ENCODE data around the gene ANTXR1.

Gene ANTXR1

GRCh38 chr2:69096326-69097095 lies 83.5 kb downstream of the ANTXR1 start:
- ATAC-seq (ENCODE audit: insufficient read depth, low read depth) (no peak), DNase-seq (no peak)
- Histone ChIP-seq H3K27ac (ENCODE audit: low read length) (no peak overlapping the region), H3K9ac (ENCODE audit: low read depth, low read length) (no peak overlapping the region), H3K4me2 (ENCODE audit: insufficient read depth, low read length) (no peak overlapping the region), H3K36me3 (ENCODE audit: insufficient read depth, low read length) (peaks cover 36% of the 10 kb centered on the region; the same call in 1 of the 2 replicates), H3K9me3 (ENCODE audit: insufficient read depth, low read length, severe bottlenecking) (no peaks in the 10 kb centered on the region), H4K20me1 (ENCODE audit: insufficient read depth, low read length) (no peaks in the 10 kb centered on the region), H3K4me3 (ENCODE audit: low read depth in 1 of 2, low read length in 2 of 2) (no peak overlapping the region), H3K27me3 (ENCODE audit: insufficient read depth, low read length, poor library complexity) (no peaks in the 10 kb centered on the region), H3K79me2 (ENCODE audit: insufficient read depth, low read length) (no peaks in the 10 kb centered on the region), H2AFZ (ENCODE audit: low read depth, low read length) (no peak overlapping the region), H3K4me1 (ENCODE audit: insufficient read depth, low read length) (no peaks in the 10 kb centered on the region)
- TF ChIP-seq CTCF (IDR thresholded peaks at IDR 0.05; ENCODE audit: borderline replicate concordance, extremely low read depth, low read length, poor library complexity, severe bottlenecking) (no peak), EZH2 (IDR thresholded peaks at IDR 0.05; ENCODE audit: borderline replicate concordance, low read depth, low read length, severe bottlenecking) (no peak)

DNA sequence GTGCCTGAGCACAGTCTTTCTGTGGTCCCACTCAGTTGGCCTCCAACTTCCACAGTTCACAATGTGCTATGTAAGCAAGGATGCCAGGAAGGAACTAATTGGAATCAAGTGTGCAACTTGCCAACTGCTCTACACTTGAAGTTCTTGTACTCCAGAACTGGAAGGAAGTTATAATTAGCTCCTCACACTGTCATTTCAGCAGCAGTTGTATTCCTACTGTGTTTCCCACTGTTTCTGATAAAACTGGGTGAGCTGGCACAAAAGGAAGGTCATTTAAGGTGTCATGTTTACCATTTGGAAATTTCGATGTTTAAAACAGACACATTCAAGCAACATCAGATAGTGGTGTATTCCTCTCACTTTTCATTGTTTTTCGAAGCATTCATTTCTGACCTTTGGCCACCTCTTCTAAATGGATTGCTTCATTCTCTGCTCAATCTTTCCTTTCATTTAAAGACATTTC lies 84.2 kb downstream of the ANTXR1 start:
- Histone ChIP-seq H4K20me1 (ENCODE audit: insufficient read depth, low read length) (no peaks in the 10 kb centered on the region), H3K36me3 (ENCODE audit: insufficient read depth, low read length) (peaks cover 35% of the 10 kb centered on the region), H2AFZ (ENCODE audit: low read depth, low read length) (no peak overlapping the region), H3K27ac (ENCODE audit: low read length) (no peak overlapping the region), H3K9ac (ENCODE audit: low read depth, low read length) (no peak overlapping the region), H3K4me2 (ENCODE audit: insufficient read depth, low read length) (no peak overlapping the region), H3K9me3 (ENCODE audit: insufficient read depth, low read length, severe bottlenecking) (no peaks in the 10 kb centered on the region), H3K4me3 (ENCODE audit: low read depth in 1 of 2, low read length in 2 of 2) (no peak overlapping the region), H3K79me2 (ENCODE audit: insufficient read depth, low read length) (no peaks in the 10 kb centered on the region), H3K4me1 (ENCODE audit: insufficient read depth, low read length) (no peaks in the 10 kb centered on the region), H3K27me3 (ENCODE audit: insufficient read depth, low read length, poor library complexity) (no peaks in the 10 kb centered on the region)
- no peak for ATAC-seq (ENCODE audit: insufficient read depth, low read depth)
- no peak for DNase-seq
- TF ChIP-seq EZH2 (IDR thresholded peaks at IDR 0.05; ENCODE audit: borderline replicate concordance, low read depth, low read length, severe bottlenecking) (no peak), CTCF (IDR thresholded peaks at IDR 0.05; ENCODE audit: borderline replicate concordance, extremely low read depth, low read length, poor library complexity, severe bottlenecking) (no peak)

- no peaks in the 10 kb centered on the region for H3K79me2 ChIP-seq (ENCODE audit: insufficient read depth, low read length)
- no peak overlapping the region for H2AFZ ChIP-seq (ENCODE audit: low read depth, low read length)
- H3K27ac ChIP-seq (ENCODE audit: low read length) = no peak overlapping the region
- TF ChIP-seq CTCF (IDR thresholded peaks at IDR 0.05; ENCODE audit: borderline replicate concordance, extremely low read depth, low read length, poor library complexity, severe bottlenecking) (no peak), EZH2 (IDR thresholded peaks at IDR 0.05; ENCODE audit: borderline replicate concordance, low read depth, low read length, severe bottlenecking) (no peak)
- H3K27me3 ChIP-seq (ENCODE audit: insufficient read depth, low read length, poor library complexity) = no peaks in the 10 kb centered on the region
- H3K4me3 ChIP-seq (ENCODE audit: low read depth in 1 of 2, low read length in 2 of 2) = no peak overlapping the region
- peaks cover 40% of the 10 kb centered on the region for H3K36me3 ChIP-seq (ENCODE audit: insufficient read depth, low read length)
- ATAC-seq (ENCODE audit: insufficient read depth, low read depth) (no peak), DNase-seq (no peak)
- H3K9me3 ChIP-seq (ENCODE audit: insufficient read depth, low read length, severe bottlenecking) = no peaks in the 10 kb centered on the region
- H3K4me2 ChIP-seq (ENCODE audit: insufficient read depth, low read length) = no peak overlapping the region
- no peak overlapping the region for H3K9ac ChIP-seq (ENCODE audit: low read depth, low read length)
- H4K20me1 ChIP-seq (ENCODE audit: insufficient read depth, low read length) = no peaks in the 10 kb centered on the region
- no peaks in the 10 kb centered on the region for H3K4me1 ChIP-seq (ENCODE audit: insufficient read depth, low read length)
Measured at GRCh38 chr2:69097891-69098655, 85.1 kb downstream of the ANTXR1 start.

Data from DND-41 (cell line).